DMS53 (cell line): ENCODE measurements around the gene DLK1.
A peak's percentile ranks its signal among the peaks of the same experiment; 100 is the strongest.

ENCODE experiments used
- DNase-seq: peaks from one replicate; lab custom pipeline; 2025; lab: John Stamatoyannopoulos, UW

DLK1 gene

DNA sequence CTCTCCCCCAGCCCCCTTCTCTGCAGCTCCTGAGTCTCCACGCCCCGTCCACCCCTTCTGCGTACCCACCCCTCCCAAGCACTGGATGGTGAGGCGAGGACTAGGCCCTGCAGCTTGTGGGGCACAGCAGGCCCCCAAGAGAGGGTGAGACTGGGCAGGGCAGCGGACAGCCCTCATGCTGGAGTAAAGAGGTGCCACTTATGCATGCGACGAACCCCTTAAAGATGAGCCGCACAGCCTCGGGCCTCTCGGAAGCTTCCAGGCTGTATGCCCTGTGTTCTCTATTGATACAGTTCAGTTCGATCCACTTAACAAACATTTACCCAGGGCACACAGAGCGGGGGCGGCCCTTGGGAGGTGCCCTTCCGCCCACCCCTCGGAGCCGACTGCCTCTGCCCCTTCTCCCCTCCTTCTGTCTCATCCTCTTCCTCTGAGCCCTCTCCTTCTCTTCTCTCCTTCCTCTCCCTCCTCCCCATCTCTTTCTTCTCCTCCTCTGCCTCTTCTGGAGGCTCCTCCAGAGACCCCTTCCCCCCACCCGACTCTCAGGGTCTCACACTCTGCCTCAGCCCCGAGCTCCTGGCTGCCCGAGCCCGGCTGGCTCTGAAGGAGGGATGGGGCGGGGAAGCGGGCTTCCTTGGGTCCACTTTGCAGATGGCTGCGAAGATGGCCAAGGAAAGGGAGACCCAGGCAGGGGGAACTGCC, 32.7 kb upstream of the DLK1 start:
- no peak for DNase-seq

DNA sequence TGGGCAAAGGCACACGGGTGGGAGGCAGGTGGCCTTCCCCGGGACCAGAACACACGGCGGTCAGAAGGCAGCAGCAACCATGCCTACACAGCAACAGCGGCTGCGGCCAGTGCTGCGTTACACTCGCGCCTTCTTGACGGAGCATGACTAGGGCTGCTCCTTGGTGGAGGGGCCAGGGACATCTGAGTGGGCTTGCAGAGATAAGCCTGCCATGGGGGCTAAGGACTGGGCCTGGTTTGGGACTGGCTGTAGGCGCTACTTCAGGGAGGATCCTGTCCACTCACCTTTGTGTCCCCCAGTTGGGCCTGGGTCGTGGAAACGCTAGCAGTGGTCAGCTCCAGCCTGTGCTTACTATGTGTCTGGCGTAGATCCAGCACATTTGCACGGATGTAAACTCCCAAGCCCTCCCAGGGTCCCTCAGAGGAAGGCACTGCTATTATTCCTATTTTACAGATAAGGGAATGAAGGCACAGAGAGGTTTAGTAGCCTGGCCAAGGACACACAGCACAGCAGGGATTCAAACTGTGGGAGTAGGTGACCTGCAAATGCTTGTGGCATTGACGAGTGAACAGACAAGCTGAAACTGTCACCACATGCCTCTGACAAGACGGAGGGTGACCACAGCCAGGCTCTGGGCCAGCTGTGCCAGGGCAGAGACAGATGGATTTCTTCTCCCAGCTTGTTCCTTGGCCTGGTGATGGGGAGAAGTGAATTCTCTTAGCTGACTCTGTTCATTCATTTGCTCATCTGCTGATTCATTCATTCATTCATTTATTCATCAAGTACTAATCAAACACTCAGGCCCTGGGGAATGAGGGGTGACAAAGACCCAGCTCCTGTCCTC, 31.9 kb upstream of the DLK1 start:
- no peak for DNase-seq

DNA sequence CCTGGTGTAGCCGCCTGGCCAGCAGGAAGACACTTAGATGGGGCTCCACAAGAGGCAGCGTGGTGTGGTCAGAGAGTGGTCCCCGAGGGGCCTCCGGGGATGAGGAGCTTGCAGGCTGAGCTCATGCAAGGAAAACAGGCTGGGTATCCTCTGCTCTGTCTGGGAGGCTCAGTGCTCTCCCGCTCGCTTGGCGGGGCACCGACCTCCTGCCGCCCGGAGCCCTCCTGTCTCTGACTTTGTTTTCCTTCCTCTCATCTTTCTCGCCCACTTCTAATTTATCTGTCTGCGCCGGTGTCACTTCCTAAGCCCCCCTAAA, 31.3 kb upstream of the DLK1 start:
- DNase-seq = no peak

DNA sequence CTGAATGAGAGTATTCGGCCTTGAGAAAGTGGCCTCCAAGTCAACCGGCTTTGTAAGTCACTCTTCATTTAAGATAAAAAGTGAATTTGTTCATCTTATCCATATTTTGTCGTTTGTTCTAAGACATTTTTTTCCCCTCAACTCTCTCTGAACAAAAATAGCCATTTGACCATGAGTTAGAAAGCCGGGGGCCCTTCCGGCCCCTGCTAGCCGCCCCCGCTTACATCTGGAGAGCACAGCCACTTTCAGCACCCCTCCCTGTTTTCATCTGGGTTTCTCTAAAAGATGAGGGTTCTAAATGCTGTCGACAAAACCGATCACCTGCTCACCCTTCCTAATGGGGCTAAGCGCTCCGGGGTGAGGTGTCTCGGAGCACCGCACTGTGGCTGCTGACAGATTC, 30.7 kb upstream of the DLK1 start:
- DNase-seq = no peak

DNA sequence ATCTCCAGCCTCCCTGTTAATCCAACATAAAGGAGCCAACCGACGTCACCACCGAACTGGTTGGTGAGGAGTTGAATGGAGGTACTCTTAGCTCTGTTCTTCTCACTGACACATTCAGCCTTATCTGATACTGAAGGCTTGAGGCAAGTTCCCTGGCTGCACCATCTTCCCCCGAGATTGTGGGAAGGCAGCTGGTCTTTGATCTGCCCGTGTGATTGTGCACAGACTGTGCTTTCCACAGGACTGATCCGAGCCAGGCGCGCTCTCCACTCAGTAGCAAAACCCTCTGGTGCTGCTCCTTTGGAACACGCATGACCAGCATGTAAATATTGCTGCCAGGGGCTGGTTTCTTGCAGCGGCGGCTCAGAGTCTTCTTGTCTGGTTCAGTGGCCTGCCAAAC, 30.1 kb upstream of the DLK1 start:
- DNase-seq = no peak

DNA sequence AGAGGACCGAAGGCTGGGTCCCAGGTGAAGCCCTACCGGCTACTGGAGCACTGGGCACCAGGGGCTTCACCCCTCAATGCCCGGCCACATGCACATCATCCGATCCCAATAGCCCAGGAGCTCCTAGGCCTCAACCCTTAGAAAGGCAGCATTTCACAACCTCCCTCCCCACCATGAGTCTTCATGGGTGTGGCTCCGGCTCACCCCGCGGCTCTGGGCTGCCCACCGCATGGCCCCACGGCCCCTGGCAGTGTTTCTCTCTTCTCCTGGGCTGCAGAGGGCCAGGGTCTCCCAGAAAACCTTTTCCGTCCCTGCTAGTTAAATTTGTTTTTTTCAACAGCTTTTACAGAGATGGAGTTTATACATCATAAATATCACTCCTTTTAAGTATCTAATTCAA, 28.6 kb upstream of the DLK1 start:
- DNase-seq = no peak

DNA sequence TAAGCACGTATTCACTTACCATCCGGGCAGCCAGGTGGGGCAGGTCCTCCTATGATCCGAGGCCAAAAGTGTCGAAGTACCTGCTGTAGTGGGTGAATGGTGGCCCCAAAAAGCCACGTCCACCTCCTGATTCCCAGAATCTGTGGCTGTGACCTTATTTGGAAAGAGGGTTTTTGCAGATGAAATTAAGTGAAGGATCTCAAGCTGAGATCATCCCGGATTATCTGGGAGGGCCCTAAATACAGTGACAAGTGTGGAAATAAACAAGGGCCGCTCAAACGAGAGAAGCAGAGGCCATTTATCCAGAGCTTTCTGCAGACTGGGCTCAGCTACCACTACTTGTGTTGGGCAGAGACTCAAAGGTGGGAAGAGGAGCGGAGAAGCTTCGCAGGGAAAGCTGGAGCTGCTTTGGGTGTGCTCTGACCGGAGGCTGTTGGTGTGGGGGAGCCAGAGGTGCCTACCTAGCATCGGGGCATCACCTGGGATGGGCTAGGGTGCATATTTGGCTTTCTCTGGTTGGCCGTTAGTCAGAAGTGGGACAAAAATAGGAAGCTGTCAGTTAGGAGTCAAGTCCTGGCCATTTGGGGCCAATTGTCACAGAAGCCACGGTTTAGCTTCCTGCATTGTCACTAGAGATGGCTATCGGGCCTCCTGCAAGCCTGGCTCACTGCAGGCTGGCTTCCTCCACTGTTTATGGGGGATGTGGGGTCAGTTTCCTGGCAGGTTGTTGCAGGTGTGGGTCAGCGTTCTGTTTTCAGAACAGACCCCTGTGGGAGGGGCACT, 27.8 kb upstream of the DLK1 start:
- DNase-seq = no peak

DNA sequence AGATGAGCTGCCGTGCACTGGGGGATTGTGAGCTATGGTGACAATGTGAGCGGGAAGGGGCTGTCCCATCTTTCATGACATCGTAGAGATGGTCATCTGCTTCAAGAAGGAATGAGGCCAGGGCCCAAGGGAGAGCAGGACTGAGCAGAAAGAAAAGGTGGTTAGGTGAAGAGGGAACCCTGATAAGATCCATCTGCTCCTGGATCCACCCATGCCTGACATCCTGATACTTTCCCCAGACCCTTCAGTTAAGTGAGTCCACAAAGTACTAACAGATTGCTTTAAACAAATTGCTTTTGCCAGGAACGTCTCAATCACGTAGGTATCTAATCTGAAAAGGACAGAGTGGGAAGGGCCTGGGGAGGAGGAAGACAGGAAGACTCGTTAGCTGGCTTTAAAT, 25.4 kb upstream of the DLK1 start:
- DNase-seq = no peak

DNA sequence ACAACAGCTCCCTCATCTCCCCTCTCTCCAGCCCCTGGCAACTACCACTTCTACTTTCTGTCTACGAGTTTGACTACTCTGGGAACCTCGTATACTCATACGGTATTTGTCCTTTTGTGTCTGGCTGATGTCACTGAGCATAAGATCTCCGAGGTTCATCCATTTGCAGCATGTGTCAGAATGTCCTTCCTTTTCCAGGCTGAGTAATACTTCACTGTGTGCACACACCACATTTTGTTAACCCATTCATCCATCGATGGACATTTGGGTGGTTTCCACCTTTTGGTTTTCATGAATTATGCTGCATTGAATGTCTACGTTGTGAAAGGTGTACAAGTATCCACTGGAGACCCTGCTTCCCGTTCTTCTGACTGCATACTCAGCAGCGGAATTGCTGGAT, 24.1 kb upstream of the DLK1 start:
- DNase-seq = no peak

DNA sequence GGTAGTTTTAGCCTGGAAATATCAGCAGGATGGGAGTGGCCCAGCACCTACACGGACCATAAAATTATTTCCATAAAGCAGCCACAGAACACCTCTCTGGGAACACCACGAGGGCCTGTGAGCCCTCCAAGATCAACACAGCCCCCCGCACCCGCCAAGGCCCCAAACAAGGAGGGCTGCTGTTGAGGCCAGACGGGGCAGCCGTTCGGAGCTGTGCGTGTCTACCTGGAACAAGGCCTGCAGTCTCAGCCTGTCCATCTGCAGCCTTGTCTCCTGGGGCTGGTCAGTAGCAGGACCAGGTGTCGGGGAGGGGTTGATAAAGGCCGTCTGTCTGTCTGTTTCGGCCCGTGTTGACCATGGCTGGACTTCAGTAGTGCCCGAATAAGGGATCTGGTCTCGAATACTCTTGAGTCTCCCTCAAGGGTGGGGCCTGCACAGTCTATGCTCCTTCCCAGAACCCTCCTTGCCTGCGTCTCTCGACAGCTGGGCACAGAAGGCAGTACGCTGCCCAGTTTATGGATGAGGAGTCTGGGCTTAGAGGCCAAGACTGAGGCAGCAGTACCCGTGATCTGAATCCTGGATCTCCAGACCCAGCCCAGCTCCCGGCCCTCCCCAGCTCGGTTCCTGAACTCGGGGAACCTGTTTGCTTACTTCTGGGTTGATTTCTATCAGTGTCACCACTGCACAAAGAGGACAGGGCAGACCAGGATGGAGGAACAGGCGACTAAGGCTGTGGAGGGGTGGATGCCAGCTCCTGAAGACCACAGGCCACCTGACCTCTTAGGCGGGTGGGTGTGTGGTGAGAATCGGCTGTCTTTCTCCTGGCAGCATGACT, 23.1 kb upstream of the DLK1 start:
- DNase-seq = no peak

DNA sequence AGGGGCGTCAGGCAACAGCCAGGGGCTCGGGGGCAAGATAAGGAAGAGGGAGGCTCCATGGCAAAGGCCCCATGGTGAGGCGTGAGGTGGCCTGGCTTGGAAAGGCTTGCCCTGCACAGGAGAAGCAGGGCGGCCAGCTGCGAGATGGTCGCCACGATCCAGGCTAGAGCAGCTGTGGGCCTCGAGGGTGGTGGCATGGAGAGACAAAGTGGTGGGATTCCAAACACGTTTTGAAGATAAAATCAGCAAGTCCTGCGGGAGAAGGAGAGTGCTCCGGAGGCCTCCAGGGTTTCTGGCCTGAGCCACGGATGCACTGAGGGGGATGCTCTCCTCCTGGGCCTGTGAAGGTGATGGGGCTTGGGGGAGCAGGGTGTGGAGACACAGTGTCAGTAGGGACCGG, 20.5 kb upstream of the DLK1 start:
- DNase-seq = no peak

DNA sequence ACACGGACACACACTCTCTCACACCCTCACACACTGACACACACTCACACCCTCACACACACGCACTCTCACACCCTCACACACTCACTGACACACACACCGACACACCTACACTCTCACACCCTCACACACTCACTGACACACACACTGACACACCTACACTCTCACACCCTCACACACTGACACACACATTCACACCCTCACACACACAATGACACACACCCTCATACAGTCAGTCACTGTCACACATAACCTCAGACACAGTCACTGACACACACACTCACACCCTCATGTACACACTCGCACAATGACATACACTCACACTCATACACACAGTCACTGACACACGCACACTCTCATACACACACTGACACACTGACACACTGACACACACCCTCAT, 19.8 kb upstream of the DLK1 start:
- DNase-seq = no peak

DNA sequence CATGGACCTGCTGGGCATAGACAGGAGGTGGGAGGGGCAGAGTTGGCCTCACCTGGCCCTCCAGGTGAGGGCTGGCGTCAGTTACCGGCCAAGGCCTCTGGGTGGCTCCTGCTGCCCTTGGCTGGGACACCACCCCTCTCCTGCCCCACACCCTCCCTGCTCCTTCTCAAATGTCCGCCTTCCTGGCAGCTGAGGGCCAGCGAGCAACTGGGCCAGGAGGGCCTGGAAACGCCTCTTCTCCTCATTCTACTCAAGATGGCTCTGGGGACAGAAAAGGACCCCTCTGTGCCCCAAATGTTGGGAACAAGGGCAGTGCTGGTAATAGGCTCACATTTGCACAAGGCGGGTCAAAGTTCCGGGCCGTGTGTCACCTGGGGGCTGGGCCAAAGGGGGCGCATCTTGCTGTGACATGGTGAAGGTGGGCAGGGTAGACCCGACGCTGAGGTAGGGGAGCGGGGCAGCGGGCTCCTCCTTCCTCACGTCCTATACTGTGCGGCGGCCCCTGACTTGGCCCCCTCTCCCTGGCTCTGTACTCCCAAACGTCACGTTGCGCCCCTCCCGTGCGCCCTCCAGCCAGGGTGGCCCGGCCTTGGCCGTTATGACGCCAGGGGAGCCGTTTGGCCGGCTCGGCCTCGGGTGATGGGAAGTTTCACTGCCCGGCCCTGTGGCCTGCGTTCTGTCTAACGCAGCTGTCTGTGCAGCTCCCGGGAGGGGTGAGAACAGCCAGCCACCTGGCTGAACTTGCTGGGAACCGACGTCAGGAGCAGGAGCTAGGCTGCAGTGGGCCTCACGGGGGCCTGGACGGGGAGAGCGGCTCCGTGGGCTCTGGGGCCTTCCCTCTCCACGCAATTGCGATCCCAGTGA, 18.0 kb upstream of the DLK1 start:
- DNase-seq = peak; percentile 43

DNA sequence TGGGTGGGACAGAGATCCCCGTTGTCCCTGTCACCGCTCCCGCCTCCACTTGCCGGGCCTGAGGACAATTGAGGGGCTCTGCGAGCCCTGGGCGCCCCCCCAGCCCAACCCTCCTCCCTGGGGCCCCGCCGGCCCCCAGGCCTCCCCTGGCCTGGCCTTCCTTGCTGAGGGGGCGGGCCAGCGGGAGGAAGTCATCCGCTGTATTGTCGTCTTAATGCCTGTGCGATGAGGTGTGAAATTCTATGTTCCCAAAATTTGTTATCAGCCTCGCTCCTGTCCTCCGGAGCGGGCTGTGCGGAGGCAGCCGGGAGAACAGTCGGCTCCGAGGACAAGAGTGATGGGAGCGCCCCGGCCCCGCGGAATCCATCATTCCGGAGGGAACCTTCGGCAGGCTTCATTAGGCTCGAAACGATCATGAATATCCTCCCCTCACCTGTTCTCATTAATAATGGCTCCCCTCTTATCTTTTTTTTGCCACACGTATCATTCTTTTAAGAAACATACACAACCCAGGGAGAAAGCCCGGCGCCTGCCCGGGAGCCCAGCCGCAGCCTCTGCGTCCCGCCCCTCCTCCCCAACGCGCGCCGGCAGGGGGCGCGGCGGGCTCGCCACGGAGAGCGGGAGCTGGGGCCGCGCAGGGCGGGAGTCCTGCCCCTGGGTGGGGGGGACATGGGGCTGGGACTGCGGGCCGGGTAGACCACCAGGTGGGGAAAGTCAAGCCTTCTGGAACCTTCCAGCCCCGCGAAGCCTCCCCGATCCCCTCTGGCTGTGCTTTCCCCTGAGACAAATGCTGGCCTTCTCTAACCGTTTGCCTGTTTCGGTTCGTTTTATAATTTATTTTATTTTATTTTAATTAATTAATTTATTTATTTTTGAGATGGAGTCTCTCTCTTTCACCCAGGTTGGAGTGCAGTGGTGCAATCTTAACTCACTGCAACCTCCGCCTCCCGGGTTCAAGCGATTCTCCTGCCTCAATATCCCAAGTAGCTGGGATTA, 17.1 kb upstream of the DLK1 start:
- DNase-seq = no peak

DNA sequence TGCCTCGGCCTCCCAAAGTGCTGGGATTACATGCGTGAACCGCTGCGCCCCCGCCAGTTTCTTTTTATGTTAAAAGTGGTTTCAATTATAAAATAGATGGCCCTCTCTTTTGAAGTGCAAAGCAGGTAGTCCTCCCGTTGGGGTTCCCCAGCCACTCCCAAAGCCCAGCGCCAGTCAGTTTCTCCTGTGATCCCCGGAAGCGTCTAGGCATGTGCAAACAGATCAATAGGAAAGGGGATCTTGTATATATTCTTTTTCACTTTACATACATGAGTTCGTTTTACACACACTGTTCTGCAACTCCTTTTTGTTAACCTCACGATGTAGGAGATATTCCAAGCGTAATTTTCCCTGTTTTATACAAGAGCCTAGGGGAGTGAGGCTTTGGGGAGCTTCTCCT, 16.3 kb upstream of the DLK1 start:
- no peak for DNase-seq

DNA sequence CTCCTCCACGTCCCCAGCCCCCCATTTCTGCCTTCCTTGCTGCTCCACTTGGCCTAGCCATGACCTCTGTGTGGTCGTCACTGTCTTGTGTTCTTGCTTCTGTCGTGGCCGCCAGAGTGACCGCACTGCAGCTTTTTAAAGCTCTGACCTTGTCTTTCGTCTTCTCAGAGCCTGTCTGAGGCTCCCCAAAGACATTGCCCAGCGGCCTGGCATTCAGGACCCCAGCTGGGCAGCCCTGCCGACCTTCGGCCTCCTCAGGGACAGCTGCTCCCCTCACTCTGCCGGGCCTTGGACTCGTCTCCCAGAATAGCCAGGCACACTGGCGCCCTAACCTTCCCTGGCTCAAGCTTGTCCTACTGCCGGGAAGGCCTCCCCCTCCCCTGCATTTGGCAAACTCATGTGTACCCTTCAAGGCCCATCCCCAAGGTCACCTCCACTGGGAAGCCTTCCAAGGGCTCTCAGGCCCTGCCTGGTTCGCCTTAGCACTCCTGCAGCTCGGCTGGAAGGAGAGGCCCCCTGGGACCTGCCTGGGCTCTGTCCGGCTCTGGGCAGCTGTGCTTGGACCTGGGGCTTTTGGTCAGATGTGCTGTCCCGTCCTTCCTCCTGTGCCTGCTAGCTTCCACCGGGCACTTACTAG, 15.7 kb upstream of the DLK1 start:
- DNase-seq = no peak

DNA sequence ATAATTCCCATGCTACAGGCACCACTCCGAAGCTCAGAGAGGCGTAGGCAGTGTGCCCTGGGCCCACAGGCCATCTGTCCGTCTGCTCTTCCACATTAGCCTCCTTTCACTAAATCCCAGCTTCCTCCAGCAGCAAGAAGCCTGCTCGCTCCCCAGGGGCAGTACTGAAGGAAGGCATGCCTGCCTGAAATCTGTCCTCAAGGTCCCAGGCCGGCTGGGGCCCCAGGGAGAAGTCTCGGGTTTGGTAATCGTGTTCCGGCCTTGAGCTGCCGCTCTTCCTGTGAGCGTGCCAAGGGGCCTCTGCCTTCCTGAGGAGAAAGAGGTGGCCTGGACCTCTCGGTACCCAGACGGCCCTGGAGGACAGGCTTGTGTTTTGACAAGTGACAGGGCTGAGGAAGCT, 15.2 kb upstream of the DLK1 start:
- DNase-seq = no peak

DNA sequence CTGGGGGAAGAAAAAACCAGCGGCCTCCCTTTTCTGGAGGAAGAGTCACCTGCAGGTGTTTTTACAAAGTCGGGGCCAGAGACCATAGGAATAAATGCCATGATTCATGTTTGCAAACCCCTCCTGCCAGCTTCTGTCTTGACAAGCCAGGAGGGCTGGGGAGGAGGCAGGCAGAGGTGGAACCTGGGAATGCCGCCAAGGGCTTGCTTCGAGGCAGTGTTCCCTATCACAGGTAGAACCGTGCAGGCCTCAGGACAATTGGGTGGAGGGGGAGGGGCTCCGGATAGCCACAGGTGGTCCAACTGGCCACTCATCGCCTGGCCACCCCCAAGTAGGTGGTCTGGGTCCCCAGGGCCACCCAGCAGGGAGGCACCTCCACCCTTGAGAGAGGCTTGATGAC, 14.2 kb upstream of the DLK1 start:
- DNase-seq = no peak

DNA sequence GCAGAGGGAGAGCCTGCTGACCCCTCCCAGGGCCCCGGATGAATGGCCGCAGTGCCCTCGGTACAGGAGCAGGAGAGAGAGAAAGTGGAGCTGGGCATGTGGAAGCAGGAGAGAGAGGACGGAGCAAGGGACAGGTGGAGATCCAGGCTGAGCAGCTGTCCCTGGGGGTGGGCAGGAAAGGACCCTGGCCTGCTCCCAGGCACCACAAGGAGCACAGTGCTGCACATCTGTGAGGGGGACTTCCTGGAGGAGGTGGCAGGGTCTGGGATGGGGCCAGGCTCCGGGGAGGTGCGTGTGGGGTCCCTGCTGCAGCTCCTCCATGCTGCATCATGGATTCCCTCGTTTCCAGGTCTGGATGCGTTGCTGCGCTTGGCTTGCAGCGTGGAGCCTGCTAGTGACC, 13.0 kb upstream of the DLK1 start:
- DNase-seq = no peak
